PC-9 (cell line): ENCODE data around the gene TMEM178A. TPM values are rescaled to one million over a fixed set of nuclear protein-coding genes. Genes with fewer than 3 reads are reported as not detected.

Experiments used
- BruUV-seq: library from RNA; stranded (reverse); fragments of 400-500 nt; replicated peaks from 2 replicates; lab custom pipeline; 2021; lab: Mats Ljungman, UMichigan
- CTCF ChIA-PET: fragments of 300-600 bp; sonication (Branson Sonifier 250); formaldehyde crosslinking; loops from one replicate; lab custom pipeline; 2022; ENCODE audit warnings: antibody characterized with exemption; lab: Charles Lee
- POLR2A ChIA-PET: fragments of 300-600 bp; sonication (Branson Sonifier 250); formaldehyde crosslinking; loops from one replicate; lab custom pipeline; 2022; ENCODE audit warnings: antibody characterized with exemption; ENCODE audit not compliant: unreplicated experiment; lab: Charles Lee
- DNase-seq, 2 experiments: peaks; one replicate each; pipeline versions ENCODE4 v3.0.0 to v3.0.0-alpha.2; 2015 to 2022; ENCODE audit warnings: mixed read lengths in 1 of 2
- H2AFZ ChIP-seq: fragments of 200-600 bp; sonication (generic); 2 replicates; pipeline ENCODE4 v1.8.1; 2017; ENCODE audit warnings: antibody characterized with exemption
- H3F3A ChIP-seq: fragments of 200-600 bp; sonication (generic); 2 replicates; pipeline ENCODE4 v1.8.1; 2017; ENCODE audit warnings: antibody characterized with exemption, mild to moderate bottlenecking, low read depth; ENCODE audit not compliant: insufficient read depth
- H3K27ac ChIP-seq: fragments of 200-600 bp; sonication (generic); 2 replicates; pipeline ENCODE4 v1.6.1; 2016; ENCODE audit warnings: mixed run types
- H3K27me3 ChIP-seq: fragments of 200-600 bp; sonication (generic); 2 replicates; pipeline ENCODE4 v1.6.1; 2016; ENCODE audit warnings: low read depth, mixed run types; ENCODE audit not compliant: insufficient read depth
- H3K36me3 ChIP-seq: fragments of 200-600 bp; sonication (generic); 2 replicates; pipeline ENCODE4 v1.6.1; 2016; ENCODE audit warnings: low read depth, mixed run types
- H3K4me1 ChIP-seq: fragments of 200-600 bp; sonication (generic); replicated peaks from 2 replicates; pipeline ENCODE4 v1.6.1; 2016; ENCODE audit warnings: mixed run types; ENCODE audit not compliant: insufficient read depth
- H3K4me2 ChIP-seq: fragments of 200-600 bp; sonication (generic); 2 replicates; pipeline ENCODE4 v1.6.1; 2017; ENCODE audit warnings: mixed run types
- H3K4me3 ChIP-seq: fragments of 200-600 bp; sonication (generic); 2 replicates; pipeline ENCODE4 v1.6.1; 2016; ENCODE audit warnings: mixed run types
- H3K79me2 ChIP-seq: fragments of 200-600 bp; sonication (generic); 2 replicates; pipeline ENCODE4 v1.6.1; 2017; ENCODE audit warnings: low read depth, mixed run types
- H3K9me2 ChIP-seq: fragments of 200-600 bp; sonication (generic); 2 replicates; pipeline ENCODE4 v1.8.1; 2017; ENCODE audit warnings: mild to moderate bottlenecking; ENCODE audit not compliant: insufficient read depth
- H3K9me3 ChIP-seq: fragments of 200-600 bp; sonication (generic); 2 replicates; pipeline ENCODE4 v1.8.1; 2016; ENCODE audit warnings: low read depth; ENCODE audit not compliant: insufficient read depth
- H4K20me1 ChIP-seq: fragments of 200-600 bp; sonication (generic); 2 replicates; pipeline ENCODE4 v1.8.1; 2017; ENCODE audit not compliant: insufficient read depth
- CTCF ChIP-seq: fragments of 200-600 bp; sonication (generic); conservative IDR thresholded peaks from 2 replicates; pipeline ENCODE4 v1.6.1; 2017; ENCODE audit warnings: mixed run types, antibody characterized with exemption, mild to moderate bottlenecking, moderate library complexity
- EZH2 ChIP-seq: fragments of 200-600 bp; sonication (generic); IDR thresholded peaks from 2 replicates; pipeline ENCODE4 v1.8.0; 2017; ENCODE audit warnings: antibody characterized with exemption, low read depth
- intact Hi-C: fragments of 100-400 bp; cut with micrococcal nuclease; formaldehyde crosslinking; loops from one replicate; pipeline ENCODE4 v1.10.0; 2022; ENCODE audit not compliant: unreplicated experiment
- total RNA-seq: library from RNA; stranded (reverse); gene quantifications from 2 replicates; pipeline ENCODE4 v1.2.3, GENCODE V29; 2021

Gene TMEM178A
- total RNA-seq, 1 experiment from 2014 or later, result 2.8 TPM

- intact Hi-C loops, result loop anchor here (1.0 to 10.0 kb wide), 4 partner anchors 213 to 495 kb away; partner anchors contain the start of gene MAP4K3
- POLR2A ChIA-PET, result no interaction called here
- no TSS peak for BruUV-seq
These were observed 64.6 kb downstream of the TMEM178A start for GRCh38 chr2:39730276-39730675.

GRCh38 chr2:39730685-39731302 lies 65.1 kb downstream of the TMEM178A start:
- ChIA-PET CTCF (interaction anchor here (0.6 to 1.6 kb wide), 6 partner anchors 137 to 609 kb away, joined by 3 to 5 read pairs (median 4); no protein-coding TSS in a partner anchor), POLR2A (interaction anchor here (0.6 kb wide), 1 partner anchor 266 kb away, joined by 5 read pairs; no protein-coding TSS in a partner anchor)
- no TSS peak for BruUV-seq
- Histone ChIP-seq H3K9me3 (no peaks in the 10 kb centered on the region), H3K4me3 (no peak overlapping the region), H4K20me1 (no peaks in the 10 kb centered on the region), H3K27me3 (no peaks in the 10 kb centered on the region), H3K36me3 (0 out of 2 replicates have a peak, but pooled peaks cover 10% of the 10 kb centered on the region), H2AFZ (no peak overlapping the region), H3K4me1 (no peaks in the 10 kb centered on the region), H3K27ac (no peak overlapping the region), H3K4me2 (no peak overlapping the region), H3K79me2 (no peaks in the 10 kb centered on the region), H3F3A (no peaks in the 10 kb centered on the region), H3K9me2 (no peaks in the 10 kb centered on the region)
- intact Hi-C loops, result loop anchor here (1.0 to 10.0 kb wide), 4 partner anchors 213 to 496 kb away; partner anchors contain the start of gene MAP4K3
- TF ChIP-seq EZH2 (no peak), CTCF (peak; percentile 80)
- peak in 1 of 2 experiments; percentile 44 for DNase-seq

More at GRCh38 chr2:39730276-39730675, 64.6 kb downstream of the TMEM178A start:
- no peak for DNase-seq
- H3K9me3 ChIP-seq, result no peaks in the 10 kb centered on the region
- no peak for TF ChIP-seq CTCF
- no peak for TF ChIP-seq EZH2
- no peak overlapping the region for H3K4me2 ChIP-seq
- no peak overlapping the region for H2AFZ ChIP-seq
- no peaks in the 10 kb centered on the region for H3K4me1 ChIP-seq
- H3K36me3 ChIP-seq, result 0 out of 2 replicates have a peak, but pooled peaks cover 8% of the 10 kb centered on the region
- H3K79me2 ChIP-seq, result no peaks in the 10 kb centered on the region
- no peaks in the 10 kb centered on the region for H3K27me3 ChIP-seq
- no peak overlapping the region for H3K4me3 ChIP-seq
- no peaks in the 10 kb centered on the region for H4K20me1 ChIP-seq
- CTCF ChIA-PET, result interaction anchor here (0.6 to 1.6 kb wide), 6 partner anchors 136 to 608 kb away, joined by 3 to 5 read pairs (median 4); no protein-coding TSS in a partner anchor
- H3K27ac ChIP-seq, result no peak overlapping the region
- no peaks in the 10 kb centered on the region for H3F3A ChIP-seq
- no peaks in the 10 kb centered on the region for H3K9me2 ChIP-seq

- no peaks in the 10 kb centered on the region for H4K20me1 ChIP-seq
- intact Hi-C loops, result loop anchor here (5.0 to 10.0 kb wide), 3 partner anchors 214 to 497 kb away; partner anchors contain the start of gene MAP4K3
- no peaks in the 10 kb centered on the region for H3F3A ChIP-seq
- no peak for DNase-seq
- no peaks in the 10 kb centered on the region for H3K4me1 ChIP-seq
- no TSS peak for BruUV-seq
- ChIA-PET POLR2A (no interaction called here), CTCF (interaction anchor here (0.6 to 1.2 kb wide), 2 partner anchors 52 to 184 kb away, joined by 3 to 4 read pairs; no protein-coding TSS in a partner anchor)
- no peaks in the 10 kb centered on the region for H3K27me3 ChIP-seq
- no peaks in the 10 kb centered on the region for H3K9me3 ChIP-seq
- H3K4me3 ChIP-seq, result no peak overlapping the region
- H2AFZ ChIP-seq, result no peak overlapping the region
- TF ChIP-seq EZH2 (no peak), CTCF (no peak)
- H3K27ac ChIP-seq, result no peak overlapping the region
- H3K9me2 ChIP-seq, result no peaks in the 10 kb centered on the region
- H3K79me2 ChIP-seq, result no peaks in the 10 kb centered on the region
- H3K4me2 ChIP-seq, result no peak overlapping the region
- peaks cover 18% of the 10 kb centered on the region; the same call in 1 of the 2 replicates for H3K36me3 ChIP-seq
These were observed 65.8 kb downstream of the TMEM178A start for GRCh38 chr2:39731546-39731945.
